HEK293T (cell line): ENCODE data around the gene ARPC5L.

ENCODE experiments used
- CTCF ChIA-PET: fragments of 350-600 bp; formaldehyde crosslinking; extraction: SDS; loops from one replicate; lab custom pipeline; 2021; ENCODE audit warnings: antibody characterized with exemption, inconsistent platforms; lab: Yijun Ruan, JAX
- POLR2A ChIA-PET: fragments of 350-600 bp; formaldehyde crosslinking; extraction: SDS; loops from one replicate; lab custom pipeline; 2020; ENCODE audit warnings: antibody characterized with exemption, inconsistent platforms; lab: Yijun Ruan, JAX
- DNase-seq: peaks from one replicate; pipeline ENCODE4 v3.0.0; 2012; ENCODE audit warnings: mixed read lengths; ENCODE audit errors: extremely low spot score
- ARNT ChIP-seq: fragments of 450-650 bp; IDR thresholded peaks from 2 replicates; pipeline ENCODE4 v1.6.1; 2017; ENCODE audit warnings: mild to moderate bottlenecking
- BHLHE40 ChIP-seq: fragments of 450-650 bp; IDR thresholded peaks from 2 replicates; pipeline ENCODE4 v1.6.1; 2016; ENCODE audit warnings: mild to moderate bottlenecking, moderate library complexity, borderline replicate concordance
- CTBP1 ChIP-seq: fragments of 450-650 bp; IDR thresholded peaks from 2 replicates; pipeline ENCODE4 v1.6.1; 2016; ENCODE audit warnings: borderline replicate concordance
- ELF4 ChIP-seq: fragments of 450-650 bp; IDR thresholded peaks from 2 replicates; pipeline ENCODE4 v1.6.1; 2017; ENCODE audit warnings: antibody characterized with exemption
- FOXA1 ChIP-seq: fragments of 450-650 bp; IDR thresholded peaks from 2 replicates; pipeline ENCODE4 v1.6.1; 2016; ENCODE audit warnings: mild to moderate bottlenecking
- FOXK2 ChIP-seq: fragments of 450-650 bp; IDR thresholded peaks from 2 replicates; pipeline ENCODE4 v1.6.1; 2016; ENCODE audit warnings: mild to moderate bottlenecking
- FOXM1 ChIP-seq: fragments of 450-650 bp; IDR thresholded peaks from 2 replicates; pipeline ENCODE4 v1.6.1; 2017; ENCODE audit warnings: mild to moderate bottlenecking, borderline replicate concordance
- HDGF ChIP-seq: fragments of 450-650 bp; IDR thresholded peaks from 2 replicates; pipeline ENCODE4 v1.6.1; 2017; ENCODE audit warnings: antibody characterized with exemption, borderline replicate concordance
- L3MBTL2 ChIP-seq: fragments of 450-650 bp; conservative IDR thresholded peaks from 2 replicates; pipeline ENCODE4 v1.6.1; 2016; ENCODE audit warnings: mild to moderate bottlenecking
- LEF1 ChIP-seq: fragments of 450-650 bp; IDR thresholded peaks from 2 replicates; pipeline ENCODE4 v1.6.1; 2017; ENCODE audit warnings: mild to moderate bottlenecking, borderline replicate concordance
- NFRKB ChIP-seq: fragments of 450-650 bp; IDR thresholded peaks from 2 replicates; pipeline ENCODE4 v1.6.1; 2016; ENCODE audit warnings: mild to moderate bottlenecking, moderate library complexity
- SP1 ChIP-seq: fragments of 450-650 bp; IDR thresholded peaks from 2 replicates; pipeline ENCODE4 v1.6.1; 2017
- SUZ12 ChIP-seq: fragments of 450-650 bp; IDR thresholded peaks from 2 replicates; pipeline ENCODE4 v1.6.1; 2016; ENCODE audit warnings: mild to moderate bottlenecking
- TARDBP ChIP-seq: fragments of 450-650 bp; IDR thresholded peaks from 2 replicates; pipeline ENCODE4 v1.6.1; 2016
- ZNF384 ChIP-seq: fragments of 450-650 bp; IDR thresholded peaks from 2 replicates; pipeline ENCODE4 v1.6.1; 2016
- TF ChIP-seq, protein P1 (sequence below): fragments of 450-650 bp; IDR thresholded peaks from 2 replicates; pipeline ENCODE4 v1.6.1; 2016

The ARPC5L gene

DNA sequence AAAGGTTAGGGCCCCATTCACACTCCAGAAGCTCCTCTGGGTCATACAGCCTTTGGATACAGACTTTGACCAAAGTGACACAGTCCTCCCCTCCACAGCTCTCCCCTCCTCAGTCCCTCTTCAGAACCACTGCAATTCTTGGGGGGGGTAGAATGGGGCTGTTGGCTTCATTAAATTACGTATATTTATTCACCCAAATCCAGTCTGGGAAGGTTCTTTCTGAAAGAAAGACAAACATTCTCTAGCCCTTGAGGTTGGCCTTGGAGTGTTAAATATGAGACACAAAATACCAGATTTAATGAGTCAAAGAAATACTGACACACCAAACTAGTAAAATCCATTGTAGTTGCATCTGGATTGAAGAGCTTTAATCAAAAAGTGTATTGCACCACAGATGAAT, 16.1 kb downstream of the ARPC5L start:
- TF ChIP-seq ELF4 (no peak), L3MBTL2 (no peak), SUZ12 (no peak), ARNT (no peak), FOXM1 (no peak), LEF1 (no peak), HDGF (no peak), TARDBP (no peak), NFRKB (no peak), ZNF384 (no peak), SP1 (no peak), FOXK2 (no peak), FOXA1 (no peak)
- TF ChIP-seq, protein P1, sequence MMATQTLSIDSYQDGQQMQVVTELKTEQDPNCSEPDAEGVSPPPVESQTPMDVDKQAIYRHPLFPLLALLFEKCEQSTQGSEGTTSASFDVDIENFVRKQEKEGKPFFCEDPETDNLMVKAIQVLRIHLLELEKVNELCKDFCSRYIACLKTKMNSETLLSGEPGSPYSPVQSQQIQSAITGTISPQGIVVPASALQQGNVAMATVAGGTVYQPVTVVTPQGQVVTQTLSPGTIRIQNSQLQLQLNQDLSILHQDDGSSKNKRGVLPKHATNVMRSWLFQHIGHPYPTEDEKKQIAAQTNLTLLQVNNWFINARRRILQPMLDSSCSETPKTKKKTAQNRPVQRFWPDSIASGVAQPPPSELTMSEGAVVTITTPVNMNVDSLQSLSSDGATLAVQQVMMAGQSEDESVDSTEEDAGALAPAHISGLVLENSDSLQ = no peak
- ChIA-PET CTCF (interaction anchor here (1.3 kb wide), 1 partner anchor 100 kb away, joined by 3 read pairs; no protein-coding TSS in a partner anchor), POLR2A (interaction anchor here (1.3 to 1.7 kb wide), 2 partner anchors 9 to 16 kb away, joined by 4 to 6 read pairs; partner anchors contain the start of gene ARPC5L)
- DNase-seq = no peak

- no peak for TF ChIP-seq TARDBP
- no peak for TF ChIP-seq SP1
- TF ChIP-seq ARNT = no peak
- no peak for TF ChIP-seq BHLHE40
- no peak for TF ChIP-seq ZNF384
- no peak for TF ChIP-seq FOXM1
- TF ChIP-seq FOXK2 = no peak
- TF ChIP-seq CTBP1 = no peak
- TF ChIP-seq ELF4 = no peak
- TF ChIP-seq, protein P1 = no peak
- no peak for TF ChIP-seq FOXA1
- no peak for TF ChIP-seq NFRKB
- TF ChIP-seq L3MBTL2 = no peak
- CTCF ChIA-PET = interaction anchor here (1.3 kb wide), 1 partner anchor 101 kb away, joined by 3 read pairs; no protein-coding TSS in a partner anchor
- POLR2A ChIA-PET = interaction anchor here (1.3 to 1.7 kb wide), 2 partner anchors 10 to 16 kb away, joined by 4 to 6 read pairs; partner anchors contain the start of gene ARPC5L
- no peak for DNase-seq
These were observed 16.6 kb downstream of the ARPC5L start for GRCh38 chr9:124878518-124878917.

DNA sequence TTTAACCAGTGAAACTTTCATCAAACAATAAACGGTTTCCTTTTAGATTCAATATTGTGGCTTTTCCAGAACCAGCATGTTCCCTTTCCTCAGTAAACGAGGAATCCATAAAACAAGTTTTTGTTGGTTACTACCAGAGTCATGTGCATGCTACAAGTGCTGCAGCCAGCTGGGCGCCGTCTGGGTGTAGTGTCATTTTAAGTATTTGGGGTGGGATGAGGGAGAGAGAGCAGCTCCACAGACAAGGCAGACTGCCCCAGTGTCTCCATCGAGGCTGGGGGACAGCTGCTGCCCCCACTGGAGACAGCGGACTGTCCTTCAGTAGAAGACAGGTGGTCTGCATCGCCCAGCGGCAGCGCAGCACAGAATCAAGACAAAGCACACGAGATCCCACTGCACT, 17.3 kb downstream of the ARPC5L start:
- ChIA-PET POLR2A (interaction anchor here (1.7 kb wide), 1 partner anchor 10 kb away, joined by 6 read pairs; no protein-coding TSS in a partner anchor), CTCF (no interaction called here)
- no peak for TF ChIP-seq TARDBP
- TF ChIP-seq CTBP1 = no peak
- no peak for TF ChIP-seq SP1
- no peak for TF ChIP-seq FOXK2
- TF ChIP-seq L3MBTL2 = no peak
- no peak for TF ChIP-seq ELF4
- TF ChIP-seq NFRKB = no peak
- no peak for DNase-seq

- ChIA-PET CTCF (interaction anchor here (0.6 kb wide), 1 partner anchor 263 kb away, joined by 3 read pairs; the partner anchor contains the start of gene SCAI), POLR2A (interaction anchor here (1.0 kb wide), 1 partner anchor 11 kb away, joined by 3 read pairs; no protein-coding TSS in a partner anchor)
- TF ChIP-seq BHLHE40 = no peak
- TF ChIP-seq, protein P1 = no peak
- no peak for TF ChIP-seq CTBP1
- TF ChIP-seq L3MBTL2 = no peak
- no peak for TF ChIP-seq FOXK2
- no peak for TF ChIP-seq TARDBP
- TF ChIP-seq SP1 = no peak
- no peak for TF ChIP-seq FOXM1
- no peak for TF ChIP-seq LEF1
- TF ChIP-seq SUZ12 = no peak
- no peak for TF ChIP-seq HDGF
- no peak for TF ChIP-seq ZNF384
- TF ChIP-seq ARNT = no peak
- TF ChIP-seq ELF4 = no peak
- TF ChIP-seq NFRKB = no peak
- DNase-seq = no peak
These were observed 18.6 kb downstream of the ARPC5L start for GRCh38 chr9:124880501-124880900.

DNA sequence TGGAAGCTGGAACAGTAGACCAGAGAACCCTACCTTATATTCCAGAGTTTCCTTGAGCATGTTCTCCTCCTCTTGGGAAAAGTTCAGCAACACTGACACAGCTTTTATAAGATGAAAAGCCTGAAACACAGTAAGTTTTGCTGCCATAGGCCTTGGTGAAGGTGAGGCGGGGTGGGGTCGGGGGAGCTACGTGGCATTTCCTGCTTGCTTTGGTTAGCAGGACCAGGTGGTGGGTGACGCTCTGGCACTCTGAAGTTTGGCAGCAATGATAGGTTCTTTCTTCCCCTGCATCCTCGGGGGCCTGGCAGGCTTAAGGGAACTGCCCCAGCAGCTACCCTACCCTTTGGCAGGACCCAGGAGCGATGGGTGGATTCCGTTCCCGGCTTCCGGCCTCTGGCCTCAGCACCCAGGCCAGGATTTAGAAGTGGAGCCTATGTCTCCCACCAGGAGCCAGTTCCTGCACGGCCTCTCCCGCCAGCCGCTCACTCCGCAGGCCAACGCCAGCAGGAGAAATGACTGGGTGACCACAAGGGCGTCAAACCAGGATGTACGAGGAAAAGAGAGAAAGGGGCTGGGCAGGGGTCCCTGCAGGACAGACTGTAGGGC, 19.3 kb downstream of the ARPC5L start:
- ChIA-PET POLR2A (no interaction called here), CTCF (no interaction called here)
- no peak for DNase-seq
- TF ChIP-seq BHLHE40 = no peak
- TF ChIP-seq HDGF = no peak
- TF ChIP-seq ZNF384 = no peak
- TF ChIP-seq L3MBTL2 = no peak
- no peak for TF ChIP-seq SUZ12
- TF ChIP-seq, protein P1 = no peak
- TF ChIP-seq ARNT = no peak

DNA sequence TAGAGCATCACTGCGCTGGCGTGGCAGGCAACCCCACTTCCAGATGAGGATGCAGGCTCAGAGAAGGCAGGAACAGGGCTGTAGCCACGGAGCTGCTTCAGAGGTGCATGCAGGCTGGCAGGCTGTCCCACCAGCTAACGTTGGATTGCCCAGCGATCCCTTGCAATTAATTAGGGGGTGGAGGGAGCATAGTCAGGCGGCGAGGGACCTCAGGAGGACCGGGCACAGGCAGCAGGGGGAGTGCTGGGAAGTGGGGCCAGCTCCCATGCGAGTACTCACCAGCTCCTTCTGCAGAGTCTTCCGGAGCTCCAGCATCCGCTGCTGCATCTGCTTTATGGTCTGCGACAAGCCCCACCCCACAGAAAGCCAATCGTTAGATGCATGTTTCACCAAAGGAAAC, 20.3 kb downstream of the ARPC5L start:
- no peak for TF ChIP-seq TARDBP
- TF ChIP-seq FOXA1 = no peak
- no peak for TF ChIP-seq BHLHE40
- TF ChIP-seq FOXK2 = no peak
- no peak for TF ChIP-seq ELF4
- no peak for TF ChIP-seq LEF1
- no peak for TF ChIP-seq HDGF
- TF ChIP-seq, protein P1 = no peak
- TF ChIP-seq L3MBTL2 = no peak
- TF ChIP-seq CTBP1 = no peak
- no peak for TF ChIP-seq NFRKB
- TF ChIP-seq ARNT = no peak
- no peak for TF ChIP-seq SP1
- no peak for TF ChIP-seq ZNF384
- ChIA-PET POLR2A (no interaction called here), CTCF (no interaction called here)
- DNase-seq = no peak
